ENCODE measurements around the gene CMTM8. TPM values are rescaled to one million over a fixed set of nuclear protein-coding genes. Genes with fewer than 3 reads are reported as not detected.
A peak's percentile ranks its signal among the peaks of the same experiment; 100 is the strongest.

Gene CMTM8
- total and polyA plus RNA-seq, 2 of the 8 experiments (the other 6 are each of a cell fraction or from before 2014, with no cell fraction given) = 10.5 to 22.4 TPM

DNA sequence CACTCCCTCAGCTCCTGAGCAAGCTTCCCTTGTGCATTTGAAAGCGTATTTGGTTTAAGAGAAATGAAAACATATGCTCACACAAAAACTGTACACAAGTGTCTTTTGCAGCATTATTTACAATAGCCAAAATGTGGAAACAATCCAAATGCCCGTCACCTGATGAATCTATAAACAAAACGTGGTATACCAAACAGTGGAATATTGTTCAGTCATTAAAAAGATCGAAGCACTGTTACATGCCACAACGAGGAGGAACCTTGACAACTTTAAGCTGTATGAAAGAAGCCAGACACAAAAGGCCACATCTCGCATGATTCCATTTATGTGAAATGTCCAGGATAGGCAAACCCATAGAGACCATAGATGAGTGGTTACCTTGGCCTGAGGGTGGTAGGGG is 81.6 kb downstream of the CMTM8 start:
- Histone ChIP-seq H2BK12ac (ENCODE audit: low read depth, low read length) (no peak overlapping the region), H3K14ac (ENCODE audit: insufficient read length) (no peak overlapping the region), H4K8ac (ENCODE audit: extremely low read depth, insufficient read depth, low read length) (no peak overlapping the region), H4K5ac (ENCODE audit: insufficient read length, low read depth, low read length) (no peak overlapping the region), H3K79me2 (ENCODE audit: control insufficient read depth in 1 of 2, insufficient read depth in 2 of 2, low read length in 2 of 2) (no peaks in the 10 kb centered on the region), H2BK120ac (replicated peaks; ENCODE audit: low read depth, low read length) (no peak overlapping the region), H3K4ac (replicated peaks; ENCODE audit: insufficient read length, low read depth, low read length) (peak overlapping the region; percentile 40), H3K23me2 (ENCODE audit: low read depth, low read length) (no peaks in the 10 kb centered on the region), H3K4me1 (replicated peaks in 1 of 4; ENCODE audit: control insufficient read depth in 3 of 4, insufficient read depth in 4 of 4, low read length in 3 of 4) (peaks cover 4 to 20% (median 13%) of the 10 kb centered on the region in 4 experiments), H3K4me2 (ENCODE audit: insufficient read depth in 1 of 2, low read depth in 2 of 2, low read length in 2 of 2) (peak overlapping the region in 1 of 2 experiments; percentile 59; a peak in 1 of 4 replicates), H3K23ac (ENCODE audit: insufficient read length) (no peak overlapping the region), H2BK20ac (ENCODE audit: low read length) (no peak overlapping the region), H3K9me3 (ENCODE audit: insufficient read depth in 2 of 2, low read depth in 1 of 2, low read length in 1 of 2) (no peaks in the 10 kb centered on the region; a peak in 1 of 4 replicates), H3K4me3 (ENCODE audit: extremely low read depth in 1 of 4, insufficient read depth in 2 of 4, low read depth in 3 of 4, low read length in 4 of 4) (no peak overlapping the region), H2BK15ac (ENCODE audit: low read length) (no peak overlapping the region), H2AK5ac (ENCODE audit: low read depth, low read length) (0 out of 2 replicates have a peak overlapping the region, but pooled peaks have one; percentile 54), H3K18ac (ENCODE audit: extremely low read depth, low read length) (no peak overlapping the region; the same call in 1 of the 2 replicates), H4K91ac (replicated peaks; ENCODE audit: insufficient read length, low read length) (no peak overlapping the region), H3K9ac (replicated peaks in 1 of 4; ENCODE audit: extremely low read depth in 1 of 4, low read depth in 3 of 4, low read length in 3 of 4) (no peak overlapping the region), H2BK5ac (ENCODE audit: low read depth, low read length) (no peak overlapping the region), H4K20me1 (replicated peaks in 1 of 2; ENCODE audit: control insufficient read depth in 1 of 2, insufficient read depth in 2 of 2, low read length in 2 of 2) (no peaks in the 10 kb centered on the region), H3K79me1 (ENCODE audit: low read depth, low read length) (0 out of 2 replicates have a peak, but pooled peaks cover 6% of the 10 kb centered on the region), H3K36me3 (ENCODE audit: control insufficient read depth in 2 of 4, insufficient read depth in 4 of 4, low read length in 3 of 4) (no peaks in the 10 kb centered on the region; a peak in 1 of 8 replicates), H2AFZ (ENCODE audit: low read length) (no peak overlapping the region), H3K27me3 (replicated peaks in 1 of 4; ENCODE audit: control insufficient read depth in 3 of 4, extremely low read depth in 1 of 4, insufficient read depth in 3 of 4, low read length in 3 of 4) (no peaks in the 10 kb centered on the region), H3K27ac (ENCODE audit: low read depth, low read length) (no peak overlapping the region), H3K56ac (replicated peaks; ENCODE audit: insufficient read length, low read depth, low read length) (no peak overlapping the region)
- ChIA-PET CTCF (ENCODE audit: partially characterized antibody) (interaction anchor here (0.6 to 1.5 kb wide), 7 partner anchors 14 to 301 kb away, joined by 3 to 6 read pairs (median 3); no protein-coding TSS in a partner anchor), POLR2A (ENCODE audit: partially characterized antibody) (interaction anchor here (1.0 kb wide), 1 partner anchor 91 kb away, joined by 3 read pairs; no protein-coding TSS in a partner anchor)
- DNase-seq (ENCODE audit: low read depth in 1 of 2, low spot score in 2 of 2) (no peak), FAIRE-seq (no peak)
- WGBS, 2 experiments (ENCODE audit: extremely low coverage in 1 of 2, insufficient coverage in 1 of 2, insufficient read length in 1 of 2, insufficient replicate concordance in 2 of 2, low coverage in 1 of 2, low lambda C conversion rate in 2 of 2, missing lambda C conversion rate in 1 of 2) = 80% methylated on average over 6 of the region's 6 CpGs; no CpG with 5 or more reads in 1 of the 2 experiments
- TF ChIP-seq, protein P1, sequence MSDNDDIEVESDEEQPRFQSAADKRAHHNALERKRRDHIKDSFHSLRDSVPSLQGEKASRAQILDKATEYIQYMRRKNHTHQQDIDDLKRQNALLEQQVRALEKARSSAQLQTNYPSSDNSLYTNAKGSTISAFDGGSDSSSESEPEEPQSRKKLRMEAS (IDR thresholded peaks at IDR 0.05) = no peak
- no peak for TF ChIP-seq SP2 (IDR thresholded peaks at IDR 0.05; ENCODE audit: low read length)
- TF ChIP-seq HDAC6 (IDR thresholded peaks at IDR 0.05; ENCODE audit: low read depth, low read length) = no peak
- TF ChIP-seq TBP (IDR thresholded peaks at IDR 0.05; ENCODE audit: low read depth, low read length) = no peak
- TF ChIP-seq POU5F1 (IDR thresholded peaks at IDR 0.05; ENCODE audit: low read depth, low read length) = no peak
- no peak for TF ChIP-seq GABPA (IDR thresholded peaks at IDR 0.05; ENCODE audit: borderline replicate concordance, insufficient read depth, low read length)
